CD14-positive monocyte (primary cell): ENCODE measurements around the gene CD34. TPM values are rescaled to one million over a fixed set of nuclear protein-coding genes. Genes with fewer than 3 reads are reported as not detected.

Source experiments
- DNase-seq, 3 donors: peaks; one replicate each; pipeline ENCODE4 v3.0.0-alpha.2; 2011 to 2022
- H2AFZ ChIP-seq: 2 replicates; pipeline ENCODE4 v1.6.0; 2012; ENCODE audit warnings: mild to moderate bottlenecking, low read depth, low read length, inconsistent platforms; ENCODE audit not compliant: insufficient read depth, poor library complexity, severe bottlenecking
- H3K27ac ChIP-seq, 2 donors: 1 replicate in 1 of 2; 2 replicates in 1 of 2; pipeline ENCODE4 v1.5.1; 2012 to 2013; ENCODE audit warnings: low read length in 2 of 2, control low read depth in 1 of 2, inconsistent platforms in 1 of 2, low read depth in 1 of 2, mild to moderate bottlenecking in 1 of 2
- H3K27me3 ChIP-seq, 2 donors: one replicate each; pipeline versions ENCODE4 v1.6.0 to v1.6.1; 2011 to 2013; ENCODE audit warnings: low read length in 2 of 2; ENCODE audit not compliant: control insufficient read depth in 2 of 2, insufficient read depth in 2 of 2
- H3K36me3 ChIP-seq, 2 donors: replicated peaks in 1 of 2; 1 replicate in 1 of 2; 2 replicates in 1 of 2; pipeline versions ENCODE4 v1.5.1 to v1.6.1; 2012 to 2013; ENCODE audit warnings: low read length in 2 of 2, control low read depth in 1 of 2, inconsistent platforms in 1 of 2, mild to moderate bottlenecking in 1 of 2; ENCODE audit not compliant: insufficient read depth in 2 of 2, control insufficient read depth in 1 of 2
- H3K4me1 ChIP-seq, 2 donors: 1 replicate in 1 of 2; 2 replicates in 1 of 2; pipeline versions ENCODE4 v1.5.1 to v1.6.1; 2012 to 2013; ENCODE audit warnings: low read length in 2 of 2, control low read depth in 1 of 2, inconsistent platforms in 1 of 2, mild to moderate bottlenecking in 1 of 2, moderate library complexity in 1 of 2; ENCODE audit not compliant: insufficient read depth in 2 of 2, control insufficient read depth in 1 of 2
- H3K4me2 ChIP-seq: replicated peaks from 2 replicates; pipeline ENCODE3; 2012; ENCODE audit warnings: low read length, moderate library complexity, mild to moderate bottlenecking; ENCODE audit not compliant: poor library complexity, severe bottlenecking; ENCODE audit errors: extremely low read depth
- H3K4me3 ChIP-seq, 3 experiments: fragments of 200-600 bp in 1 of 3; sonication (generic) in 1 of 3; replicated peaks in 1 of 3; 1 replicate in 2 of 3; 2 replicates in 1 of 3; pipeline ENCODE4 v1.5.1; 2011 to 2013; ENCODE audit warnings: low read length in 3 of 3, mild to moderate bottlenecking in 3 of 3, control low read depth in 2 of 3, low read depth in 2 of 3, inconsistent platforms in 1 of 3, moderate library complexity in 1 of 3
- H3K79me2 ChIP-seq: 2 replicates; pipeline ENCODE4 v1.6.0; 2012; ENCODE audit warnings: mild to moderate bottlenecking, control low read depth, inconsistent platforms, low read length, moderate library complexity; ENCODE audit not compliant: insufficient read depth
- H3K9ac ChIP-seq: 2 replicates; pipeline ENCODE4 v1.6.0; 2017; ENCODE audit warnings: low read length, mild to moderate bottlenecking; ENCODE audit not compliant: insufficient read depth, poor library complexity, severe bottlenecking
- H3K9me3 ChIP-seq, 2 donors: replicated peaks in 1 of 2; 1 replicate in 1 of 2; 2 replicates in 1 of 2; pipeline versions ENCODE4 v1.5.1 to v1.6.1; 2012 to 2013; ENCODE audit warnings: low read length in 2 of 2, control low read depth in 1 of 2; ENCODE audit not compliant: control insufficient read depth in 1 of 2, insufficient read depth in 1 of 2
- H4K20me1 ChIP-seq: 2 replicates; pipeline ENCODE4 v1.6.0; 2012; ENCODE audit warnings: mild to moderate bottlenecking, low read length, control low read depth, moderate library complexity; ENCODE audit not compliant: insufficient read depth
- H3K27ac Mint-ChIP-seq, 7 donors: one replicate each; pipeline ENCODE4 v1.8.0; 2020; ENCODE audit warnings: mild to moderate bottlenecking in 7 of 7, mixed read lengths in 7 of 7, moderate library complexity in 6 of 7, inconsistent platforms in 2 of 7
- H3K27me3 Mint-ChIP-seq, 3 donors: one replicate each; pipeline ENCODE4 v1.8.0; 2021 to 2022; ENCODE audit warnings: low read depth in 3 of 3, mild to moderate bottlenecking in 3 of 3, mixed read lengths in 3 of 3, moderate library complexity in 3 of 3, inconsistent platforms in 1 of 3
- H3K36me3 Mint-ChIP-seq, 2 donors: one replicate each; pipeline ENCODE4 v1.8.0; 2020; ENCODE audit warnings: mixed read lengths in 2 of 2, inconsistent platforms in 1 of 2, mild to moderate bottlenecking in 1 of 2
- H3K4me1 Mint-ChIP-seq: one replicate; pipeline ENCODE4 v1.8.0; 2020; ENCODE audit warnings: mild to moderate bottlenecking, mixed read lengths
- H3K4me3 Mint-ChIP-seq, 2 donors: one replicate each; pipeline ENCODE4 v1.8.0; 2020; ENCODE audit warnings: mild to moderate bottlenecking in 2 of 2, mixed read lengths in 2 of 2, moderate library complexity in 1 of 2
- H3K9me3 Mint-ChIP-seq, 7 donors: one replicate each; pipeline ENCODE4 v1.8.0; 2020 to 2022; ENCODE audit warnings: mixed read lengths in 7 of 7, mild to moderate bottlenecking in 6 of 7, moderate library complexity in 6 of 7, inconsistent platforms in 2 of 7
- WGBS: methylation state at CpG from one replicate; pipeline ENCODE4 v1.1.5; 2013; ENCODE audit warnings: missing lambda C conversion rate; ENCODE audit not compliant: insufficient coverage; 5-methylcytosine and 5-hydroxymethylcytosine counted together
- intact Hi-C, 2 donors: fragments of 100-400 bp; cut with micrococcal nuclease; formaldehyde crosslinking; loops; one replicate each; pipeline versions ENCODE4 v1.15.0 to v1.15.1; 2023
- polyA plus RNA-seq, 3 donors: library from polyadenylated mRNA; depleted of rRNA in 1 of 3; unstranded in 2 of 3; stranded (reverse) in 1 of 3; fragments of 300-500 nt in 2 of 3; fragments of >200 nt in 1 of 3; fragmentation: Illumina TruSeq in 2 of 3; gene quantifications; 1 replicate in 2 of 3; 2 replicates in 1 of 3; pipeline ENCODE4 v1.2.3, GENCODE V29; 2012 to 2021
- TF ChIP-seq, protein P1 (sequence below): fragments of 200-600 bp; IDR thresholded peaks from one replicate; pipeline ENCODE4 v1.8.0; 2022; ENCODE audit warnings: antibody characterized with exemption, mild to moderate bottlenecking

CD34 gene
- polyA plus RNA-seq, 3 donors = 0.03 TPM; not detected in 2

- peak in 2 of 3 donors; percentile 39 to 65 for DNase-seq
- intact Hi-C loops = no loop called here
- H3K36me3 Mint-ChIP-seq = peaks cover 38 to 42% of the 10 kb centered on the region in 2 donors
- H3K9me3 Mint-ChIP-seq = no peaks in the 10 kb centered on the region
- Histone ChIP-seq H3K9me3 (no peaks in the 10 kb centered on the region), H3K27ac (no peak overlapping the region), H4K20me1 (peaks cover 85% of the 10 kb centered on the region), H3K79me2 (peaks cover 91% of the 10 kb centered on the region), H3K9ac (no peak overlapping the region), H2AFZ (no peak overlapping the region), H3K4me3 (no peak overlapping the region), H3K4me1 (peaks cover 40 to 54% of the 10 kb centered on the region in 2 donors), H3K36me3 (peaks cover 0 to 28% of the 10 kb centered on the region in 2 donors), H3K4me2 (no peak overlapping the region), H3K27me3 (no peaks in the 10 kb centered on the region)
- peak overlapping the region in 3 of 7 donors; percentile 46 to 58 (median 47) for H3K27ac Mint-ChIP-seq
- 20% methylated on average over 1 of the region's 1 CpG for WGBS
- no peak overlapping the region for H3K4me3 Mint-ChIP-seq
- H3K27me3 Mint-ChIP-seq = no peaks in the 10 kb centered on the region
- H3K4me1 Mint-ChIP-seq = peaks cover 56% of the 10 kb centered on the region
- TF ChIP-seq, protein P1, sequence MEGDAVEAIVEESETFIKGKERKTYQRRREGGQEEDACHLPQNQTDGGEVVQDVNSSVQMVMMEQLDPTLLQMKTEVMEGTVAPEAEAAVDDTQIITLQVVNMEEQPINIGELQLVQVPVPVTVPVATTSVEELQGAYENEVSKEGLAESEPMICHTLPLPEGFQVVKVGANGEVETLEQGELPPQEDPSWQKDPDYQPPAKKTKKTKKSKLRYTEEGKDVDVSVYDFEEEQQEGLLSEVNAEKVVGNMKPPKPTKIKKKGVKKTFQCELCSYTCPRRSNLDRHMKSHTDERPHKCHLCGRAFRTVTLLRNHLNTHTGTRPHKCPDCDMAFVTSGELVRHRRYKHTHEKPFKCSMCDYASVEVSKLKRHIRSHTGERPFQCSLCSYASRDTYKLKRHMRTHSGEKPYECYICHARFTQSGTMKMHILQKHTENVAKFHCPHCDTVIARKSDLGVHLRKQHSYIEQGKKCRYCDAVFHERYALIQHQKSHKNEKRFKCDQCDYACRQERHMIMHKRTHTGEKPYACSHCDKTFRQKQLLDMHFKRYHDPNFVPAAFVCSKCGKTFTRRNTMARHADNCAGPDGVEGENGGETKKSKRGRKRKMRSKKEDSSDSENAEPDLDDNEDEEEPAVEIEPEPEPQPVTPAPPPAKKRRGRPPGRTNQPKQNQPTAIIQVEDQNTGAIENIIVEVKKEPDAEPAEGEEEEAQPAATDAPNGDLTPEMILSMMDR = no peak
These were observed 69.6 kb downstream of the CD34 start for GRCh38 chr1:207841293-207841692.

GRCh38 chr1:207840380-207840779 is 70.5 kb downstream of the CD34 start:
- H2AFZ ChIP-seq = no peak overlapping the region
- Mint-ChIP-seq H3K27ac (no peak overlapping the region), H3K4me1 (peaks cover 48% of the 10 kb centered on the region), H3K4me3 (no peak overlapping the region), H3K9me3 (no peaks in the 10 kb centered on the region), H3K27me3 (no peaks in the 10 kb centered on the region), H3K36me3 (peaks cover 46 to 50% of the 10 kb centered on the region in 2 donors)
- TF ChIP-seq, protein P1 = no peak
- no peak overlapping the region for H3K9ac ChIP-seq
- H3K36me3 ChIP-seq = peaks cover 0 to 37% of the 10 kb centered on the region in 2 donors
- intact Hi-C loops = no loop called here
- H3K4me1 ChIP-seq = peaks cover 30 to 45% of the 10 kb centered on the region in 2 donors
- no peaks in the 10 kb centered on the region for H3K27me3 ChIP-seq
- no peak overlapping the region for H3K27ac ChIP-seq
- no peak overlapping the region for H3K4me3 ChIP-seq
- no peak for DNase-seq
- H3K4me2 ChIP-seq = no peak overlapping the region
- peaks cover 92% of the 10 kb centered on the region for H4K20me1 ChIP-seq
- no peaks in the 10 kb centered on the region for H3K9me3 ChIP-seq
- 93% methylated on average over 2 of the region's 2 CpGs for WGBS
- peaks cover 91% of the 10 kb centered on the region for H3K79me2 ChIP-seq
